ENCODE measurements around the gene LATS1. TPM values are rescaled to one million over a fixed set of nuclear protein-coding genes. Genes with fewer than 3 reads are reported as not detected.

Gene LATS1
- total and polyA plus RNA-seq, 10 of the 15 experiments (the other 5 are each of a cell fraction or from before 2014, with no cell fraction given) = 2.1 to 15.6 (median 11.0) TPM

GRCh38 chr6:149691201-149691600 lies 26.7 kb downstream of the LATS1 start:
- ATAC-seq (no peak), FAIRE-seq (no peak), DNase-seq (ENCODE audit: low read depth, low spot score) (no peak)
- Histone ChIP-seq H3K9me3 (replicated peaks; ENCODE audit: control insufficient read depth, insufficient read depth, low read length) (no peaks in the 10 kb centered on the region), H3K4me1 (ENCODE audit: control insufficient read depth, insufficient read depth, low read length) (no peaks in the 10 kb centered on the region), H3K36me3 (ENCODE audit: control insufficient read depth in 2 of 2, insufficient read depth in 2 of 2, low read length in 1 of 2) (no peaks in the 10 kb centered on the region; a peak in 2 of 4 replicates), H3K27ac (ENCODE audit: control insufficient read depth, insufficient read depth) (no peak overlapping the region), H3K4me3 (no peak overlapping the region), H3K9ac (ENCODE audit: control insufficient read depth, insufficient read depth, low read length) (no peak overlapping the region), H2AFZ (ENCODE audit: control insufficient read depth, low read depth, low read length) (no peak overlapping the region), H3K4me2 (ENCODE audit: control insufficient read depth, insufficient read depth) (no peak overlapping the region), H3K79me2 (ENCODE audit: control insufficient read depth, insufficient read depth, low read length) (peaks cover 4% of the 10 kb centered on the region), H3K27me3 (replicated peaks in 1 of 2; ENCODE audit: control insufficient read depth in 2 of 2, insufficient read depth in 2 of 2, low read length in 1 of 2) (no peaks in the 10 kb centered on the region), H4K20me1 (ENCODE audit: control insufficient read depth, insufficient read depth) (peaks cover 2% of the 10 kb centered on the region; the same call in 1 of the 2 replicates)
- no peak for TF ChIP-seq EGR1 (IDR thresholded peaks at IDR 0.05; ENCODE audit: borderline replicate concordance in 1 of 2, low read depth in 2 of 2, low read length in 2 of 2)
- TF ChIP-seq YBX1 (IDR thresholded peaks at IDR 0.05) = no peak
- TF ChIP-seq GABPA (IDR thresholded peaks at IDR 0.05; ENCODE audit: low read depth) = no peak
- TF ChIP-seq ZNF687 (IDR thresholded peaks at IDR 0.05) = no peak
- TF ChIP-seq PRDM15 (CRISPR knock-in tag; IDR thresholded peaks at IDR 0.05) = no peak
- no peak for TF ChIP-seq ETV6 (conservative IDR thresholded peaks at IDR 0.05 in 1 of 2, IDR thresholded peaks at IDR 0.05 in 1 of 2; ENCODE audit: borderline replicate concordance in 1 of 2, low read depth in 1 of 2)
- TF ChIP-seq TCF7 (IDR thresholded peaks at IDR 0.05; ENCODE audit: borderline replicate concordance) = no peak
- ChIA-PET POLR2A (no interaction called here), CTCF (no interaction called here), RAD21 (ENCODE audit: unreplicated experiment) (no interaction called here), SMC1A (ENCODE audit: uncharacterized antibody, unreplicated experiment) (interaction anchor here (1.2 kb wide), 1 partner anchor 14 kb away, joined by 3 read pairs; no protein-coding TSS in a partner anchor)
- intact Hi-C loops (cut with micrococcal nuclease; ENCODE audit: unreplicated experiment) = no loop called here
- BruUV-seq (replicated peaks) = no TSS peak
- WGBS (ENCODE audit: insufficient coverage, insufficient replicate concordance, low lambda C conversion rate, missing lambda C conversion rate) = 96% methylated on average over 2 of the region's 2 CpGs
- in situ Hi-C loops (cut with MboI) = no loop called here

Data from GM12878 (cell line).